Measurements from ENCODE around the gene ITPKB.
"Not testable (repeated sequence)": the region's sequence is repeated elsewhere in the genome, so short reads cannot be mapped to it uniquely, and the experiment has no call there.

ITPKB gene

DNA sequence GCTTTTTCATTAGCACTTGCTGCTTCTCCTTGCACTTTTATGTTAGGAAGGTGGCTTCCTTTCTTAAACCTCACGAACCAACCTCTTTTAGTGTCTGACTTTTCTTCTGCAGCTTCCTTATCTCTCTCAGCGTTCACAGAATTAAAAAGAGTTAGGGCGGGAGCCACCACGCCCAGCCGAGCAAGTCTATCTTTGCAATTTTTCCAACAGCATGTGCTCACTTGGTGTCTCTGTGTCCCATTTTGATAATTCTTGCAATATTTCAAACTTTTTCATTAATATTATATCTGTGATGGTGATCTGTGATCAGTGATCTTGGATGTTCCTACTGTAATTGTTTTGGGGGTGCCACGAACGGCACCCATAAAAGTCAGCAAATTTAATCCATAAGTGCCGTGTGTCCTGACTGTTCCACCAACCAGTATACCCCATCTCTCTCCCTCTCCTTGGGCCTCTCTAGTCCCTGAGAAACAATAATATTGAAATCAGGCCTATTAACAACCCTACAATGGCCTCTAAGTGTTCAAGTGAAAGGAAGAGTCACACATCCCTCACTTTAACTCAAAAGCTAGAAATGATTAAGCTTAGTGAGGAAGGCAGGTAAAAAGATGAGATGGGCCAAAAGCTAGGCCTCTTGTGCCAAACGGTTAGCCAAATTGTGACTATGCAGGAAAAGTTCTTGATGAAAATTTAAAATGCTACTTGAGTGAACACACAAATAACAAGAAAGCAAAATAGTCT lies 15.9 kb upstream of the ITPKB start:
- no peak for DNase-seq

- no peak for DNase-seq
Measured at GRCh38 chr1:226754097-226754496, 15.0 kb upstream of the ITPKB start.

- DNase-seq, result no peak
Measured at GRCh38 chr1:226751703-226752102, 12.6 kb upstream of the ITPKB start.

DNA sequence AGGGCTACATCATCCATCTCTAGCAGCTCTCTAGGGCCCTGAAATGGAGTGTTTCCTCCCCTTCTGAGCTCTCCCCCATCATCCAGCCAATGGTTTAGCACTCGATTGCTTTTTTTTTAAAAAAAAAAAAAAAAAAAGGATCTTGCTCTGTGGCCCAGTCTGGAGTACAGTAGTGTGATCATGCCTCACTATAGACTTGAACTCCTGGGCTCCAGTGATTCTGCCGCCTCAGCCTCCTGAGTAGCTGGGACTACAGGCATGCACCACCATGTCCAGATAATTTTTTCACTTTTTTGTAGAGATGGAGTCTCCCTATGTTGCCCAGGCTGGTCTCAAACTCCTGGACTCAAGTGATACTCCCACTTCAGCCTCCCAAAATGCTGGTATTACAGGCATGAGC lies 12.1 kb upstream of the ITPKB start:
- no peak for DNase-seq

DNA sequence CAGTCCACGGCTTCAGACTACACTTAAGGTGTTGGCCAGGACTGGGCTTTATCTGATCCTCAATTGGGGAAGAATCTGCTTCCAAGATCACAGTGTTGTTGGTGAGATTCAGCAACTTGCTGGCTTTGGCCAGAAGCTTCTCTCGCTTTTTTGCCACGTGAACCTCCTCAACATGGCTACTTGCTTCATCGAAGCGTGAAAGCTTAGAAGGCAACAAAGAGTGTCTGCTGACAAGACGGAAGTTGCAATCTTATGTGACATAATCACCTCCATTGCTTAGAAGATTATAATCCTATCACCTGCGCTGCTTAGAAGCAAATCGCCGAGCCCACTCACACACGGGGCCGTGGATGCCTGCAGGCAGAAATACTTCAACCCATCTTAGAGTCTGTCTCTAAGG lies 10.4 kb upstream of the ITPKB start:
- DNase-seq, result no peak

DNA sequence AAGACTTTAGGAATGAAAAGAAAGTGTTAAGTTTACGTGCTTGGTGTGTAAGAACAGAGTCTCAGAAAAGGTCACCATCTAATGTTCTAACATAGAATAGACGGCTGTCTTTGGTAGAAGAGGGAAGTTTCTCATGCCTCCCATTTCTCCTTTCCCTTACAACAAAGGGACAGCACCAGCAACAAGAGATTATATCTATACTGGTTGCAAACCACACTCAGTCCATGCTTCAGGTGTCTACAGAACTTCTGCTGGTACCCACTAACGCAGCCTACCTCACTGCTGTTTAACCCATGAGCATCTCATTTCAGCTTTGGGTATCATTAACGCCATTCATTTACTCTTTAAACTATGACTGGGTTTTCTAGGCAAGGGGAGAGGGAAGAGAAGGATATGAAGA lies 9.2 kb upstream of the ITPKB start:
- no peak for DNase-seq

DNA sequence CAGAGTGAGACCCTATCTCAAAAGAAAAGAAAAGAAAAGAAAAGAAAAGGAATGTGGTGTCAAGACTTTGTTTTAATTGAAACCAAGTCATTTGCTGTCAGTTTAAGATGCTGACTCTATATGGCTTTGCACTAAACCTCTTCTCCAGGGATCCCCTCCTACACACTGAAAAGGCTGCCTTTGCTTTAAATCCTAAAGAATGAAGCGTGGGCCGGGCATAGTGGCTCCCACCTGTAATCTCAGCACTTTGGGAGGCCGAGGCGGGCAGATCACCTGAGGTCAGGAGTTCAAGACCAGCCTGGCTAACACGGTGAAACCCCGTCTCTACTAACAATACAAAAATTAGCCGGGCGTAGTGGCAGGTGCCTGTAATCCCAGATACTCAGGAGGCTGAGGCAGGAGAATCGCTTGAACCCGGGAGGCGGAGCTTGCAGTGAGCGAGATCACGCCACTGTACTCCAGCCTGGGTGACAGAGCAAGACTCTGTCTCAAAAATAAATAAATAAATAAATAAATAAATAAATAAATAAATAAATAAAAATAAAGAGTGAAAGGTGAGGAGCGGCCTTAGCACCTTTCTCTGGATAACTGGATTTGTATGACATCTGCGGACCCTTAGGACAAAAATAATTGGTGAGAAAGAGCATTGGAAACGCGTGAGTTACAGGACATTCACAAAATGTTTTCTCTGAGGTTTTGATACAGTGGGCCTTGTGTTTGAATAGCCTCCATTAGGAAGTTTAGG lies 8.6 kb upstream of the ITPKB start:
- not testable (repeated sequence) for DNase-seq

DNA sequence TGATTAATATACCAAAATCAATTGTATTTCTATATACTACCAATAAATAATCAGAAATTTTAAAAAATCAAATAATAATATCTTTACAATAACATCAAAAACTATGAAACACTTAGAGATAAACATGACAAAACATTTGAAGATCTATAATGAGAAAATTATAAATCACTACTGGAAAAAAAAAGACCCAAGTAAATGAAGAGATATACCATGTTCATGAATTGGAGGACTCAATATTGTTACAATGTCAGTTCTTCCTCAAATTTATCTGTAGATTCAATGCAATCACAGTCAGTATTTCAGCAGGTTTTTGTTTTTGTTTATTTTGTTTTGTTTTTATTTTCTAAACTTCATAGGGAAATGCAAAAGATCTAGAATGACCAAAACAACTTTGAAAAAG lies 4.2 kb upstream of the ITPKB start:
- DNase-seq, result no peak

GRCh38 chr1:226741009-226741408 lies 1.9 kb upstream of the ITPKB start:
- DNase-seq, result no peak

DNA sequence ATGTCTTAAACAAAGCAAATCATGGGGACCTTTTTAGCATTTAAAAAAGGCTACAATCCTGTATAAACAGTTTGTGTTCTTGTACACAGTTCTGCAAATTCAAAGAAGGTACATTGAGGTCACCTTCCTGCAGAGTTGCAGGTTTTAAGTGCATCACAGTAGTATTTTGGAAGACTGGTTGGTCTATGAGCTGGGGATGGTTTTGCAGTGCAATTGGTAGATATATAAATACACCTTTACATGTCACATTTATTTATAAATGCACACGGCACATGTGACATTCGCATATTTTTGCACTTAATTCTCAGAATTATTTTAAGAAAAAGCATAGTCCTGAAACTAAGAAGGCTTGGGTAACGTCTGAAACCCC lies 599 bp upstream of the ITPKB start:
- no peak for DNase-seq

DNA sequence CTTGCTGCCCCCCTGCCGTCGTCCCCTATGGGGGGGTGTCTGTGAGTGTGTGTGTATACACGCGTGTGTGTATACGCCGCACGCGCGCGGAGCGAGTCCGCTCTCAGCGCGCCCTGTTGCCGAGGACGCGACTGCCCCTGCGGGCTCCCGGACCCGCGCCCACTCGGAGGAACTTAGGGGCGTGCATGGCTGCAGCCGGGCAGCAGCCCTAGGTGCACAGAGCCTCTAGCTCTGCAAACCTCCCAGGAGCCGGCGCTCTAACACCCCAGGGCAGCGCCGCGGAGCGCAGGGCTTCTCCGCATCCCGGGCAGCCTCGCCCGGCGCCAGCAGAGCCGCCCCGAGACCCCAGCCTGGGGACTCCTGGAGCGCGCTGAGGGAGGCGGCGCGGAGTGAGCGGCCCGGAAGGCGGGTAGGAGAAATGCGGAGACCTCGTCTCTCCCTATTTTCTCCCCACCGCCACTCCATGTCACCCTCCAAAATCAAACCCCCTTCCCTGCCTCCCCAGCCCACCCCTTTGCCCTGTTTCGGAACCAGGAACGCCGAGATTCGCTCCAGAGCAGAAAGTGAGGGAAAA lies 574 bp downstream of the ITPKB start:
- peak; percentile 11 to 43 for DNase-seq

DNA sequence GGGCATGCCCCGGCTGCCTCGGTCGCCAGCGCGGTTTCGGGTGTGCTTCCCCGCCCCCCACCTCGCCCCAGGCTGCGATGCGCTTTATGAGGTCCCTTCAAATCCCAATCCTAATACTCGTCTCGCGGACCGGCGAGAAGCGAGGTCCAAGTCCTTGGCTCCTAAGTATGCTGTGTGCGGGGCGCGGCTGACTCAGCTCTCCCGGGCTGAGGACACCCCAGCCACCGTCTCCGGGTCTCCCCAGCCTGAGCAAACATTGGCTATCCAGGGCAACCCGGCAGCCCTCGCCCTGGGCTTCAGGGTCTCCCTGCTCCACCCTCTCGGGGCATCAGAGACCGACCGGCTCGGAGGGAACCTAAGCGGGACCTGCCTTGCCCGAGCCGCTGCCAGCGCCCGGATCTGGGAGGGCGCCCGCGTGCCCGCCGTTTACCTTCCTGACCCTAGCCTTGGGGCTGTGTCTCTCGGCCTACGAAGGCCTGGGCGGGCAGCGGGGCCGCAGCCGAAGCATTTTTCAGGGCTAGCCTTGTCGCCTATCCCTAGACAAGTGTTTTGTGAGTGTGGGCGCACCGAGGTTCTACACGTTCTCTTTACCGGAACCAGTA lies 1.2 kb downstream of the ITPKB start:
- DNase-seq, result peak; percentile 29 to 44

GRCh38 chr1:226736908-226737818 lies 1.9 kb downstream of the ITPKB start:
- peak; percentile 59 to 70 for DNase-seq

- no peak for DNase-seq
Measured at GRCh38 chr1:226736001-226736907, 2.8 kb downstream of the ITPKB start.

DNA sequence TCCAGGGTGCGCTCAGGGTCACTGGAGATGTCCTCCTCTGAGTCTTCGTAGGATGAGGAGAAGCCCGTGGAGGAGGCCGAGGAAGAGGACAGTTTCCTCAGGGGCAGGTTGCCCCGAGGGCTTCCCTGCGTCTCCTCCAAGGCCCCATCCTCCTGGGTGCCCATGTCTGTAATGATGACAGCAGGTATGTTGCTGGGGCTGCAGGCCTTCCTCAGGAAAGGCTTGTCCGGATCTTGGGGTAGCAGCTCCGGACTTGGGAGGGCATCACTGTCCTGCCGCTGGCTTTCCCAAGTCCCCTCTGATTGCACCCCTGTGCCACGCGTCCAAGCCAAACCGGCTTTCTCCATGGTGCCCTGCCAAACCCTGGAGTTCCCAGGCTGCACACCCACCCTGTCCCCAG lies 3.5 kb downstream of the ITPKB start:
- no peak for DNase-seq

GRCh38 chr1:226734611-226735153 lies 4.4 kb downstream of the ITPKB start:
- no peak for DNase-seq

- no peak for DNase-seq
Measured at GRCh38 chr1:226733876-226734275, 5.2 kb downstream of the ITPKB start.

DNA sequence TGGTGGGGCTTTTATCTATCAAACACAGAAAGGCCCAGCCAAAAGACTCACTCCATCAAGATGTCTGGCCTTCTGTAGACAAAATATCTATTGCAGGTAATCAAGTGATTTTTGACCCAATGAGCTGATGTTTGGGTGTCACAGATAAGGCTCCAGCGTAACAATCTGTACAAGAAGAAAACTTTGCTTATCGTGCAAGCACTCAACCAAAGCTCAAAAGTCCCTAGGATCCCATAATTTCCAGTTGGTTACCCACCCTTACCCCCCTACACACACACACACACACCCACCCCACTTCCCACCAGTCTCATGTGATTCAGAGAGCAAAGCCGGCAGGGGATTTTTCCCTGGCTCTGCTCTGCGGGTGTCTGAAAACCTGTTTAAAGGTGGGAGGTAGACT lies 5.8 kb downstream of the ITPKB start:
- DNase-seq, result peak in 1 of 2 donors; percentile 52

- DNase-seq, result no peak
Measured at GRCh38 chr1:226732856-226733291, 6.2 kb downstream of the ITPKB start.

- DNase-seq, result no peak
Measured at GRCh38 chr1:226731257-226731893, 7.7 kb downstream of the ITPKB start.

GRCh38 chr1:226730836-226731235 lies 8.2 kb downstream of the ITPKB start:
- no peak for DNase-seq

All from CD4-positive, alpha-beta T cell treated with Interferon alpha-2 for 1 hour (primary cell).